ENCODE data around the gene NOVA2.

Gene NOVA2

GRCh38 chr19:45975306-45976070 is 1.8 kb upstream of the NOVA2 start:
- Histone ChIP-seq H3K9me3 (ENCODE audit: control insufficient read depth in 1 of 2, low read length in 2 of 2) (no peaks in the 10 kb centered on the region), H3K4me1 (ENCODE audit: control insufficient read depth in 1 of 2, insufficient read depth in 2 of 2, low read length in 2 of 2) (no peaks in the 10 kb centered on the region), H3K4me3 (ENCODE audit: low read depth in 1 of 2, low read length in 2 of 2) (no peak overlapping the region), H3K36me3 (ENCODE audit: control insufficient read depth in 1 of 2, insufficient read depth in 2 of 2, low read length in 2 of 2) (no peaks in the 10 kb centered on the region), H3K27ac (ENCODE audit: low read length) (no peak overlapping the region), H3K27me3 (ENCODE audit: low read depth, low read length) (peaks cover 26% of the 10 kb centered on the region)

- Histone ChIP-seq H3K4me3 (ENCODE audit: low read depth in 1 of 2, low read length in 2 of 2) (peak overlapping the region in 1 of 2 donors; percentile 35), H3K9me3 (ENCODE audit: control insufficient read depth in 1 of 2, low read length in 2 of 2) (no peaks in the 10 kb centered on the region), H3K36me3 (ENCODE audit: control insufficient read depth in 1 of 2, insufficient read depth in 2 of 2, low read length in 2 of 2) (no peaks in the 10 kb centered on the region), H3K27ac (ENCODE audit: low read length) (no peak overlapping the region), H3K27me3 (ENCODE audit: low read depth, low read length) (peaks cover 26% of the 10 kb centered on the region), H3K4me1 (ENCODE audit: control insufficient read depth in 1 of 2, insufficient read depth in 2 of 2, low read length in 2 of 2) (no peaks in the 10 kb centered on the region)
Observed at GRCh38 chr19:45972947-45973540, 621 bp downstream of the NOVA2 start.

- Histone ChIP-seq H3K4me1 (ENCODE audit: control insufficient read depth in 1 of 2, insufficient read depth in 2 of 2, low read length in 2 of 2) (no peaks in the 10 kb centered on the region), H3K27me3 (ENCODE audit: low read depth, low read length) (peaks cover 26% of the 10 kb centered on the region), H3K36me3 (ENCODE audit: control insufficient read depth in 1 of 2, insufficient read depth in 2 of 2, low read length in 2 of 2) (no peaks in the 10 kb centered on the region), H3K9me3 (ENCODE audit: control insufficient read depth in 1 of 2, low read length in 2 of 2) (no peaks in the 10 kb centered on the region), H3K4me3 (ENCODE audit: low read depth in 1 of 2, low read length in 2 of 2) (peak overlapping the region in 1 of 2 donors; percentile 35), H3K27ac (ENCODE audit: low read length) (no peak overlapping the region)
Observed at GRCh38 chr19:45972081-45972946, 1.4 kb downstream of the NOVA2 start.

- Histone ChIP-seq H3K4me1 (ENCODE audit: control insufficient read depth in 1 of 2, insufficient read depth in 2 of 2, low read length in 2 of 2) (no peaks in the 10 kb centered on the region), H3K9me3 (ENCODE audit: control insufficient read depth in 1 of 2, low read length in 2 of 2) (no peaks in the 10 kb centered on the region), H3K27ac (ENCODE audit: low read length) (no peak overlapping the region), H3K27me3 (ENCODE audit: low read depth, low read length) (peaks cover 26% of the 10 kb centered on the region), H3K4me3 (ENCODE audit: low read depth in 1 of 2, low read length in 2 of 2) (no peak overlapping the region), H3K36me3 (ENCODE audit: control insufficient read depth in 1 of 2, insufficient read depth in 2 of 2, low read length in 2 of 2) (no peaks in the 10 kb centered on the region)
Observed at GRCh38 chr19:45971260-45971902, 2.3 kb downstream of the NOVA2 start.

- Histone ChIP-seq H3K4me1 (ENCODE audit: control insufficient read depth in 1 of 2, insufficient read depth in 2 of 2, low read length in 2 of 2) (no peaks in the 10 kb centered on the region), H3K9me3 (ENCODE audit: control insufficient read depth in 1 of 2, low read length in 2 of 2) (no peaks in the 10 kb centered on the region), H3K4me3 (ENCODE audit: low read depth in 1 of 2, low read length in 2 of 2) (no peak overlapping the region), H3K27me3 (ENCODE audit: low read depth, low read length) (peaks cover 19% of the 10 kb centered on the region), H3K27ac (ENCODE audit: low read length) (no peak overlapping the region), H3K36me3 (ENCODE audit: control insufficient read depth in 1 of 2, insufficient read depth in 2 of 2, low read length in 2 of 2) (no peaks in the 10 kb centered on the region)
Observed at GRCh38 chr19:45969676-45970075, 4.0 kb downstream of the NOVA2 start.

- Histone ChIP-seq H3K9me3 (ENCODE audit: control insufficient read depth in 1 of 2, low read length in 2 of 2) (no peaks in the 10 kb centered on the region), H3K27me3 (ENCODE audit: low read depth, low read length) (peaks cover 13% of the 10 kb centered on the region), H3K27ac (ENCODE audit: low read length) (no peak overlapping the region), H3K36me3 (ENCODE audit: control insufficient read depth in 1 of 2, insufficient read depth in 2 of 2, low read length in 2 of 2) (no peaks in the 10 kb centered on the region), H3K4me1 (ENCODE audit: control insufficient read depth in 1 of 2, insufficient read depth in 2 of 2, low read length in 2 of 2) (no peaks in the 10 kb centered on the region), H3K4me3 (ENCODE audit: low read depth in 1 of 2, low read length in 2 of 2) (no peak overlapping the region)
Observed at GRCh38 chr19:45968626-45969025, 5.0 kb downstream of the NOVA2 start.

GRCh38 chr19:45967246-45967645 is 6.4 kb downstream of the NOVA2 start:
- Histone ChIP-seq H3K9me3 (ENCODE audit: control insufficient read depth in 1 of 2, low read length in 2 of 2) (no peaks in the 10 kb centered on the region), H3K4me3 (ENCODE audit: low read depth in 1 of 2, low read length in 2 of 2) (no peak overlapping the region), H3K36me3 (ENCODE audit: control insufficient read depth in 1 of 2, insufficient read depth in 2 of 2, low read length in 2 of 2) (no peaks in the 10 kb centered on the region), H3K27me3 (ENCODE audit: low read depth, low read length) (peaks cover 7% of the 10 kb centered on the region), H3K27ac (ENCODE audit: low read length) (no peak overlapping the region), H3K4me1 (ENCODE audit: control insufficient read depth in 1 of 2, insufficient read depth in 2 of 2, low read length in 2 of 2) (no peaks in the 10 kb centered on the region)

GRCh38 chr19:45962021-45962420 is 11.6 kb downstream of the NOVA2 start:
- Histone ChIP-seq H3K4me1 (ENCODE audit: control insufficient read depth in 1 of 2, insufficient read depth in 2 of 2, low read length in 2 of 2) (peaks cover 0 to 4% of the 10 kb centered on the region in 2 donors), H3K9me3 (ENCODE audit: control insufficient read depth in 1 of 2, low read length in 2 of 2) (no peaks in the 10 kb centered on the region), H3K27me3 (ENCODE audit: low read depth, low read length) (peaks cover 4% of the 10 kb centered on the region), H3K4me3 (ENCODE audit: low read depth in 1 of 2, low read length in 2 of 2) (no peak overlapping the region), H3K36me3 (ENCODE audit: control insufficient read depth in 1 of 2, insufficient read depth in 2 of 2, low read length in 2 of 2) (no peaks in the 10 kb centered on the region), H3K27ac (ENCODE audit: low read length) (no peak overlapping the region)

GRCh38 chr19:45960595-45961235 is 12.9 kb downstream of the NOVA2 start:
- Histone ChIP-seq H3K27me3 (ENCODE audit: low read depth, low read length) (peaks cover 4% of the 10 kb centered on the region), H3K27ac (ENCODE audit: low read length) (no peak overlapping the region), H3K36me3 (ENCODE audit: control insufficient read depth in 1 of 2, insufficient read depth in 2 of 2, low read length in 2 of 2) (no peaks in the 10 kb centered on the region), H3K4me1 (ENCODE audit: control insufficient read depth in 1 of 2, insufficient read depth in 2 of 2, low read length in 2 of 2) (peaks cover 0 to 4% of the 10 kb centered on the region in 2 donors), H3K4me3 (ENCODE audit: low read depth in 1 of 2, low read length in 2 of 2) (no peak overlapping the region), H3K9me3 (ENCODE audit: control insufficient read depth in 1 of 2, low read length in 2 of 2) (no peaks in the 10 kb centered on the region)

- no peaks in the 10 kb centered on the region for H3K9me3 ChIP-seq (ENCODE audit: control insufficient read depth in 1 of 2, low read length in 2 of 2)
- H3K27ac ChIP-seq (ENCODE audit: low read length), result no peak overlapping the region
- no peaks in the 10 kb centered on the region for H3K36me3 ChIP-seq (ENCODE audit: control insufficient read depth in 1 of 2, insufficient read depth in 2 of 2, low read length in 2 of 2)
- H3K27me3 ChIP-seq (ENCODE audit: low read depth, low read length), result peaks cover 4% of the 10 kb centered on the region
- no peak overlapping the region for H3K4me3 ChIP-seq (ENCODE audit: low read depth in 1 of 2, low read length in 2 of 2)
- H3K4me1 ChIP-seq (ENCODE audit: control insufficient read depth in 1 of 2, insufficient read depth in 2 of 2, low read length in 2 of 2), result peaks cover 0 to 4% of the 10 kb centered on the region in 2 donors
Observed at GRCh38 chr19:45959517-45960025, 14.1 kb downstream of the NOVA2 start.

Data from muscle layer of duodenum (tissue), 2 donors.